BLaER1 (cell line): ENCODE data around the gene KDM5B.

Experiments
- H3K27ac ChIP-seq: shearing (Covaris generic); formaldehyde crosslinking; 2 replicates; pipeline ENCODE4 v1.8.1; 2022
- H3K27me3 ChIP-seq: shearing (Covaris generic); formaldehyde crosslinking; 2 replicates; pipeline ENCODE4 v1.8.1; 2022
- H3K36me3 ChIP-seq: shearing (Covaris generic); formaldehyde crosslinking; 2 replicates; pipeline ENCODE4 v1.8.1; 2022
- H3K4me1 ChIP-seq: shearing (Covaris generic); formaldehyde crosslinking; 2 replicates; pipeline ENCODE4 v1.8.1; 2022
- H3K4me2 ChIP-seq: shearing (Covaris generic); formaldehyde crosslinking; 2 replicates; pipeline ENCODE4 v1.8.1; 2022
- H3K4me3 ChIP-seq: shearing (Covaris generic); formaldehyde crosslinking; 2 replicates; pipeline ENCODE4 v1.8.1; 2022
- H3K9ac ChIP-seq: shearing (Covaris generic); formaldehyde crosslinking; 2 replicates; pipeline ENCODE4 v1.8.1; 2022
- H3K9me3 ChIP-seq: shearing (Covaris generic); formaldehyde crosslinking; 2 replicates; pipeline ENCODE4 v1.8.1; 2022
- H4K20me1 ChIP-seq: shearing (Covaris generic); formaldehyde crosslinking; 2 replicates; pipeline ENCODE4 v1.8.1; 2022
- Cebpa-rat ChIP-seq: shearing (Covaris generic); IDR thresholded peaks from 2 replicates; pipeline ENCODE4 v1.8.1; 2022

The KDM5B gene

GRCh38 chr1:202689082-202689481 is 119.1 kb downstream of the KDM5B start:
- H3K4me3 ChIP-seq, result no peak overlapping the region
- peaks cover 32% of the 10 kb centered on the region; the same call in 1 of the 2 replicates for H4K20me1 ChIP-seq
- TF ChIP-seq Cebpa-rat, result no peak
- no peaks in the 10 kb centered on the region for H3K36me3 ChIP-seq
- no peaks in the 10 kb centered on the region for H3K4me1 ChIP-seq
- H3K27ac ChIP-seq, result no peak overlapping the region
- H3K4me2 ChIP-seq, result no peak overlapping the region
- no peak overlapping the region for H3K9ac ChIP-seq
- H3K27me3 ChIP-seq, result no peaks in the 10 kb centered on the region
- H3K9me3 ChIP-seq, result no peaks in the 10 kb centered on the region

DNA sequence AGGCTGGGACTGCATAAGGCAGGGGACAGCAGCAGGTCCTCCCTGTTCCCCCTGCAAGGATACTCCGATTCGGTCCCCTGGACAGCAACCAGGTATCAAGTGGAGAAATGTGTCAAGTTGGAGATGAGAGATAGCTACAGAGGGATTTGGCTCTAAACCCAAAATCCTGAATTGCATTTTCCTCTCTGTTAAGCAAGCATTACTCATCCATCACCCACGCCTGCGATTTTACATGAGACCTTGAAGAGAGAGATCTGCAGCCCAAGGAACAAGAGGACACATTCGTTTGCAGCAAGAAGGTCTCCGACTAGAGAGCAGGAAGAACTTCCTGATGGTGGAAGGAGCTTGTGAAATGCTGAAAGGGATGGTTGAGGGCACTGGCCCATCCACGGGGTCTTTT is 119.8 kb downstream of the KDM5B start:
- Histone ChIP-seq H3K9me3 (no peaks in the 10 kb centered on the region), H3K9ac (no peak overlapping the region), H3K4me3 (no peak overlapping the region), H3K36me3 (no peaks in the 10 kb centered on the region), H4K20me1 (peaks cover 29% of the 10 kb centered on the region; the same call in 1 of the 2 replicates), H3K27me3 (no peaks in the 10 kb centered on the region), H3K4me2 (no peak overlapping the region), H3K4me1 (no peaks in the 10 kb centered on the region), H3K27ac (no peak overlapping the region)
- TF ChIP-seq Cebpa-rat, result no peak

GRCh38 chr1:202687798-202688197 is 120.4 kb downstream of the KDM5B start:
- Histone ChIP-seq H3K4me3 (no peak overlapping the region), H3K4me1 (no peaks in the 10 kb centered on the region), H3K36me3 (no peaks in the 10 kb centered on the region), H4K20me1 (peaks cover 29% of the 10 kb centered on the region; the same call in 1 of the 2 replicates), H3K9ac (no peak overlapping the region), H3K27me3 (no peaks in the 10 kb centered on the region), H3K4me2 (no peak overlapping the region), H3K27ac (no peak overlapping the region), H3K9me3 (no peaks in the 10 kb centered on the region)
- no peak for TF ChIP-seq Cebpa-rat

GRCh38 chr1:202687370-202687769 is 120.9 kb downstream of the KDM5B start:
- Histone ChIP-seq H3K4me1 (no peaks in the 10 kb centered on the region), H3K4me3 (no peak overlapping the region), H3K27ac (no peak overlapping the region), H3K4me2 (no peak overlapping the region), H3K9ac (no peak overlapping the region), H3K36me3 (no peaks in the 10 kb centered on the region), H4K20me1 (peaks cover 26% of the 10 kb centered on the region; the same call in 1 of the 2 replicates), H3K9me3 (no peaks in the 10 kb centered on the region), H3K27me3 (no peaks in the 10 kb centered on the region)
- TF ChIP-seq Cebpa-rat, result no peak

DNA sequence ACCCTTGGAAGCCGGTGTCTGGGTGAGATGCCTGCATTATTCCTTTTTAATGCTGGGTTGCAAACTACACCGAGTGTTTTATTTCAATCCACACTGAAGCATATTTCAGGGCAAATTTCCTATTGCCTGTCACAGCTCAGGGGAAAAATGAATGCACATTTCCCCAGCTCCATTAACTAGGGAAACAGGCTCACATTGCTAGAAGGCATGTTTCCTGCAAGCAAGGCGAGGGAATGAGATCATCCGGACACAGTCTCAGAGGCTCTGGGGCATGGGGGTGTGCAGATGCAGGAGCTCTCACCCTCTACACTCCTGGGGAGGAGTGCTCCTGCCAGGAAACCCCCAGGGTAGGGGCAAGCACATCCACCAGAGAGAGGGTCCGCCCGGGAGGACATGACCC is 122.6 kb downstream of the KDM5B start:
- no peak for TF ChIP-seq Cebpa-rat
- no peaks in the 10 kb centered on the region for H3K36me3 ChIP-seq
- H3K9ac ChIP-seq, result no peak overlapping the region
- no peak overlapping the region for H3K4me2 ChIP-seq
- H3K4me3 ChIP-seq, result no peak overlapping the region
- H3K27me3 ChIP-seq, result no peaks in the 10 kb centered on the region
- no peak overlapping the region for H3K27ac ChIP-seq
- H3K4me1 ChIP-seq, result no peaks in the 10 kb centered on the region
- H4K20me1 ChIP-seq, result peaks cover 12% of the 10 kb centered on the region; the same call in 1 of the 2 replicates
- H3K9me3 ChIP-seq, result no peaks in the 10 kb centered on the region

GRCh38 chr1:202684716-202685115 is 123.5 kb downstream of the KDM5B start:
- no peaks in the 10 kb centered on the region for H3K9me3 ChIP-seq
- H3K27ac ChIP-seq, result no peak overlapping the region
- no peak for TF ChIP-seq Cebpa-rat
- no peaks in the 10 kb centered on the region for H3K4me1 ChIP-seq
- H4K20me1 ChIP-seq, result peaks cover 7% of the 10 kb centered on the region; the same call in 1 of the 2 replicates
- no peak overlapping the region for H3K4me2 ChIP-seq
- H3K4me3 ChIP-seq, result no peak overlapping the region
- H3K27me3 ChIP-seq, result no peaks in the 10 kb centered on the region
- H3K36me3 ChIP-seq, result no peaks in the 10 kb centered on the region
- no peak overlapping the region for H3K9ac ChIP-seq

- no peaks in the 10 kb centered on the region for H3K9me3 ChIP-seq
- no peak for TF ChIP-seq Cebpa-rat
- no peak overlapping the region for H3K27ac ChIP-seq
- no peak overlapping the region for H3K9ac ChIP-seq
- no peaks in the 10 kb centered on the region for H3K4me1 ChIP-seq
- peaks cover under 1% of the 10 kb centered on the region; the same call in 1 of the 2 replicates for H4K20me1 ChIP-seq
- H3K4me3 ChIP-seq, result no peak overlapping the region
- no peaks in the 10 kb centered on the region for H3K27me3 ChIP-seq
- no peak overlapping the region for H3K4me2 ChIP-seq
- H3K36me3 ChIP-seq, result no peaks in the 10 kb centered on the region
Measured at GRCh38 chr1:202683029-202683428, 125.2 kb downstream of the KDM5B start.

- H3K9ac ChIP-seq, result no peak overlapping the region
- H3K36me3 ChIP-seq, result no peaks in the 10 kb centered on the region
- H3K4me1 ChIP-seq, result no peaks in the 10 kb centered on the region
- H3K27ac ChIP-seq, result no peak overlapping the region
- no peak overlapping the region for H3K4me2 ChIP-seq
- no peak for TF ChIP-seq Cebpa-rat
- no peaks in the 10 kb centered on the region for H3K27me3 ChIP-seq
- H4K20me1 ChIP-seq, result no peaks in the 10 kb centered on the region
- no peak overlapping the region for H3K4me3 ChIP-seq
- peaks cover 3% of the 10 kb centered on the region for H3K9me3 ChIP-seq
Measured at GRCh38 chr1:202682477-202682876, 125.7 kb downstream of the KDM5B start.

- Histone ChIP-seq H3K9ac (no peak overlapping the region), H3K27ac (no peak overlapping the region), H3K4me3 (no peak overlapping the region), H3K36me3 (no peaks in the 10 kb centered on the region), H3K27me3 (no peaks in the 10 kb centered on the region), H3K4me2 (no peak overlapping the region), H3K4me1 (no peaks in the 10 kb centered on the region), H3K9me3 (peaks cover 8% of the 10 kb centered on the region), H4K20me1 (no peaks in the 10 kb centered on the region)
- no peak for TF ChIP-seq Cebpa-rat
Measured at GRCh38 chr1:202681736-202682420, 126.3 kb downstream of the KDM5B start.

- no peak for TF ChIP-seq Cebpa-rat
- H3K36me3 ChIP-seq, result no peaks in the 10 kb centered on the region
- H3K9me3 ChIP-seq, result peaks cover 8% of the 10 kb centered on the region
- no peak overlapping the region for H3K4me2 ChIP-seq
- no peaks in the 10 kb centered on the region for H3K4me1 ChIP-seq
- no peak overlapping the region for H3K4me3 ChIP-seq
- no peaks in the 10 kb centered on the region for H4K20me1 ChIP-seq
- no peak overlapping the region for H3K27ac ChIP-seq
- no peaks in the 10 kb centered on the region for H3K27me3 ChIP-seq
- H3K9ac ChIP-seq, result no peak overlapping the region
Measured at GRCh38 chr1:202680586-202681352, 127.5 kb downstream of the KDM5B start.
